SU-DHL-6 (cell line): ENCODE data around the gene C11orf68.

Experiments used
- H2AFZ ChIP-seq: fragments of 200-600 bp; sonication (generic); 2 replicates; pipeline ENCODE4 v1.6.1; 2014; ENCODE audit warnings: low read depth, mild to moderate bottlenecking, moderate library complexity, mixed read lengths, antibody characterized with exemption, low read length; ENCODE audit not compliant: severe bottlenecking
- H3F3A ChIP-seq: fragments of 200-600 bp; shearing (Covaris generic); 2 replicates; pipeline ENCODE4 v1.6.0; 2016; ENCODE audit warnings: antibody characterized with exemption, mild to moderate bottlenecking; ENCODE audit not compliant: insufficient read depth
- H3K27ac ChIP-seq: fragments of 200-600 bp; sonication (generic); 2 replicates; pipeline ENCODE4 v1.5.1; 2016; ENCODE audit warnings: low read depth, mild to moderate bottlenecking, low read length, moderate library complexity, mixed read lengths
- H3K27me3 ChIP-seq: fragments of 200-600 bp; sonication (generic), shearing (Covaris generic); 2 replicates; pipeline ENCODE4 v1.6.0; 2014; ENCODE audit warnings: mild to moderate bottlenecking, low read length
- H3K36me3 ChIP-seq: fragments of 200-600 bp; sonication (generic); 2 replicates; pipeline ENCODE4 v1.6.1; 2014; ENCODE audit warnings: mild to moderate bottlenecking, low read length, mixed read lengths
- H3K4me2 ChIP-seq: fragments of 300-600, 200-600 bp; shearing (Covaris generic), sonication (generic); 2 replicates; pipeline ENCODE4 v1.6.0; 2014; ENCODE audit warnings: low read length, low read depth, mild to moderate bottlenecking; ENCODE audit not compliant: poor library complexity, severe bottlenecking
- H3K4me3 ChIP-seq: fragments of 200-600 bp; sonication (generic); 2 replicates; pipeline ENCODE4 v1.5.1; 2014; ENCODE audit warnings: antibody characterized with exemption, low read length, mild to moderate bottlenecking, mixed read lengths; ENCODE audit not compliant: insufficient read depth, poor library complexity, severe bottlenecking
- H3K79me2 ChIP-seq: fragments of 200-600 bp; sonication (generic); 2 replicates; pipeline ENCODE4 v1.6.1; 2014; ENCODE audit warnings: mild to moderate bottlenecking, low read length, moderate library complexity; ENCODE audit not compliant: insufficient read depth
- H3K9ac ChIP-seq: fragments of 200-600 bp; sonication (generic); 2 replicates; pipeline ENCODE4 v1.7.0; 2014; ENCODE audit warnings: mild to moderate bottlenecking, low read length
- H3K9me2 ChIP-seq: fragments of 200-600 bp; sonication (generic); replicated peaks from 2 replicates; pipeline ENCODE4 v1.6.1; 2014; ENCODE audit warnings: low read length; ENCODE audit not compliant: insufficient read depth
- H3K9me3 ChIP-seq: fragments of 200-600 bp; sonication (generic); 2 replicates; pipeline ENCODE4 v1.6.1; 2014; ENCODE audit warnings: low read length, mixed read lengths; ENCODE audit not compliant: insufficient read depth
- H4K20me1 ChIP-seq: fragments of 200-600 bp; sonication (generic); 2 replicates; pipeline ENCODE4 v1.6.1; 2014; ENCODE audit warnings: low read depth, mild to moderate bottlenecking, antibody characterized with exemption, low read length, moderate library complexity, mixed read lengths
- EZH2phosphoT487 ChIP-seq: fragments of 200-600 bp; sonication (generic), shearing (Covaris generic); conservative IDR thresholded peaks from 2 replicates; pipeline ENCODE4 v1.6.1; 2018; ENCODE audit warnings: mild to moderate bottlenecking, antibody characterized with exemption, low read length, moderate library complexity, mixed read lengths
- TF ChIP-seq, protein P1 (sequence below): fragments of 200-600 bp; sonication (generic); IDR thresholded peaks from one replicate; pipeline ENCODE4 v1.5.1; 2017; ENCODE audit warnings: antibody characterized with exemption, mild to moderate bottlenecking, low read length, moderate library complexity; ENCODE audit not compliant: insufficient read depth, poor library complexity, severe bottlenecking

C11orf68 gene

DNA sequence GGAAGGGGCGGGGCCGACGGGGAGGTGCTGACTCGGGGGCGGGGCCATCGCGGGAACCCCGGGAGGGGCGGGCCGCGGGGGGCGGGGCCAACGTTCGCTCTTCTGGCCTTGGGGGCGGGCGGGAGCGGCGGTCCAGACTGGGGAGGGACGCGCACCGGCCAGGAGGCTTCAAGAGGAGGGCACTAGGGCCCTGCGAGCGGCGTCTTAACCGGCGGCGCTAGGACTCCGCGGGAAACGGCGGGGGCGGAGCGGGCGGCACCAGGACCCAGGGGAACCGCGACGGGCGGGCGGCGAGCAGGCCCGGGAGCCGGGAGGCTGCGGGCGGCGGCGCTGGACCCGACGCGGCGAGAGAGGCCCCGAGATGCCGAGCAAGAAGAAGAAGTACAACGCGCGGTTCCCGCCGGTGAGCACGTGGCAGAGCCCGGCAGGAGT, 295 bp upstream of the C11orf68 start, which contains the start of gene DRAP1:
Gene DRAP1, plus strand, starts transcription at position 286 of the 432 bp plus-strand sequence. Its CDS starts 76 bp downstream, at position 362.
- Histone ChIP-seq H3K36me3 (no peaks in the 10 kb centered on the region), H3F3A (no peaks in the 10 kb centered on the region)
- TF ChIP-seq, protein P1, sequence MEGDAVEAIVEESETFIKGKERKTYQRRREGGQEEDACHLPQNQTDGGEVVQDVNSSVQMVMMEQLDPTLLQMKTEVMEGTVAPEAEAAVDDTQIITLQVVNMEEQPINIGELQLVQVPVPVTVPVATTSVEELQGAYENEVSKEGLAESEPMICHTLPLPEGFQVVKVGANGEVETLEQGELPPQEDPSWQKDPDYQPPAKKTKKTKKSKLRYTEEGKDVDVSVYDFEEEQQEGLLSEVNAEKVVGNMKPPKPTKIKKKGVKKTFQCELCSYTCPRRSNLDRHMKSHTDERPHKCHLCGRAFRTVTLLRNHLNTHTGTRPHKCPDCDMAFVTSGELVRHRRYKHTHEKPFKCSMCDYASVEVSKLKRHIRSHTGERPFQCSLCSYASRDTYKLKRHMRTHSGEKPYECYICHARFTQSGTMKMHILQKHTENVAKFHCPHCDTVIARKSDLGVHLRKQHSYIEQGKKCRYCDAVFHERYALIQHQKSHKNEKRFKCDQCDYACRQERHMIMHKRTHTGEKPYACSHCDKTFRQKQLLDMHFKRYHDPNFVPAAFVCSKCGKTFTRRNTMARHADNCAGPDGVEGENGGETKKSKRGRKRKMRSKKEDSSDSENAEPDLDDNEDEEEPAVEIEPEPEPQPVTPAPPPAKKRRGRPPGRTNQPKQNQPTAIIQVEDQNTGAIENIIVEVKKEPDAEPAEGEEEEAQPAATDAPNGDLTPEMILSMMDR, result no peak
- TF ChIP-seq EZH2phosphoT487, result no peak

GRCh38 chr11:65917434-65918210, 1.2 kb downstream of the C11orf68 start:
- H4K20me1 ChIP-seq, result no peaks in the 10 kb centered on the region
- no peaks in the 10 kb centered on the region for H3K9me3 ChIP-seq
- H3K27me3 ChIP-seq, result no peaks in the 10 kb centered on the region
- H3K79me2 ChIP-seq, result no peaks in the 10 kb centered on the region
- H3K4me3 ChIP-seq, result peak overlapping the region; percentile 73
- H2AFZ ChIP-seq, result no peak overlapping the region
- TF ChIP-seq EZH2phosphoT487, result no peak
- TF ChIP-seq, protein P1, result no peak
- H3K4me2 ChIP-seq, result peak overlapping the region; percentile 87
- H3K27ac ChIP-seq, result no peak overlapping the region
- H3K36me3 ChIP-seq, result no peaks in the 10 kb centered on the region
- no peaks in the 10 kb centered on the region for H3F3A ChIP-seq
- peak overlapping the region; percentile 76; the same call in 1 of the 2 replicates for H3K9ac ChIP-seq
- no peaks in the 10 kb centered on the region for H3K9me2 ChIP-seq

More for the DNA sequence above, 295 bp upstream of the C11orf68 start, which contains the start of gene DRAP1:
- H2AFZ ChIP-seq, result peak within 1 kb of the TSS; percentile 99
- H3K9me3 ChIP-seq, result no peaks in the 10 kb centered on the region
- H4K20me1 ChIP-seq, result no peaks in the 10 kb centered on the region
- peak within 1 kb of the TSS; percentile 84 for H3K4me3 ChIP-seq
- H3K4me2 ChIP-seq, result peak within 1 kb of the TSS; percentile 87
- peak within 1 kb of the TSS; percentile 76 for H3K9ac ChIP-seq
- H3K79me2 ChIP-seq, result no peaks in the 10 kb centered on the region
- no peaks in the 10 kb centered on the region for H3K9me2 ChIP-seq
- peak within 1 kb of the TSS; percentile 38; the same call in 1 of the 2 replicates for H3K27ac ChIP-seq
- H3K27me3 ChIP-seq, result no peaks in the 10 kb centered on the region

DNA sequence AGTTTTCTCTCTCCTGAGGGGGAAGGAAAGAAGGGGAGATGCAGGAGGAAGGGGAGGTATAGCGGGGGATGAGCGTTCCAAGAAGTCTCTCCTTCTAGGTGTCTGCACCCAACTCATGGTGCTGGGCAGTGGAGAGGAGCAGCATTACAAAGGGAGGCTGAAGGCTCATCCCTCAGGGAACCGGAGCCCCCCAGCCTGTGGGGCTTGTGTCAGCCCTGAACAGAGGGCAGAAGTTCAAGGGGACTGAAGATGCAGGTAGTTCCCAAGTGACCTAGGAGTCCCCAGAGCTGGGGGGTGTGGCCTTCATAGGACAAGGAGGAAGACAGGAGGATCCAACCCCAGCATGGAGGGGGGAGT, 1.8 kb downstream of the C11orf68 start:
- no peaks in the 10 kb centered on the region for H3K36me3 ChIP-seq
- no peaks in the 10 kb centered on the region for H3K9me3 ChIP-seq
- no peak overlapping the region for H3K4me2 ChIP-seq
- no peaks in the 10 kb centered on the region for H3K27me3 ChIP-seq
- H3K9ac ChIP-seq, result no peak overlapping the region
- TF ChIP-seq, protein P1, result no peak
- TF ChIP-seq EZH2phosphoT487, result no peak
- no peak overlapping the region for H3K27ac ChIP-seq
- H4K20me1 ChIP-seq, result no peaks in the 10 kb centered on the region
- no peak overlapping the region for H3K4me3 ChIP-seq
- H3K9me2 ChIP-seq, result no peaks in the 10 kb centered on the region
- no peaks in the 10 kb centered on the region for H3F3A ChIP-seq
- H3K79me2 ChIP-seq, result no peaks in the 10 kb centered on the region
- no peak overlapping the region for H2AFZ ChIP-seq
